Epithelial cell of esophagus (primary cell): Measurements from ENCODE around the gene LANCL3.

Experiments
- DNase-seq: peaks from one replicate; pipeline ENCODE4 v3.0.0; 2010; ENCODE audit warnings: low read depth
- H3K4me3 ChIP-seq: 2 replicates; pipeline ENCODE4 v1.5.1; 2011; ENCODE audit warnings: mild to moderate bottlenecking, low read length, control low read depth
- CTCF ChIP-seq: IDR thresholded peaks from 2 replicates; pipeline ENCODE4 v1.5.1; 2011; ENCODE audit warnings: low read depth, mild to moderate bottlenecking, low read length, control low read depth, inconsistent platforms; ENCODE audit not compliant: insufficient read depth; ENCODE audit errors: missing control alignments

LANCL3 gene

DNA sequence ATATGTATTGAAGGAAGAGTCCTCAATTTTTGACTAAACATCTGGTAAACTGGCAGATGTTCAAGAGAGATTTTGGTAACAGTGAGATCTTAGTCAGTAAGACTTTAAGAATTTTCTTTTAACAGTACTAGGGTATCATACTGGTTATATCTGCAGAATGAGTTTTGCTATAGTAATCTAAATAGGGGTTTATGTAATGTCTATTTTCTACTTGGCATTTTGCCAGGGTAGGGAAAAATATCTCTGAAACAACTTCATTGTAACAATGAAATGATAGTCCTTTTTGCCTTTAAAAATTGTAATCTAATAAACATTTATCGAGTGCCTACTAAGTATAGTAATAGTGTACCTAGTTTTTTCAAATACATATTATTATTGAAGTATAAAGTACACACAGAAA, 146.2 kb downstream of the LANCL3 start:
- TF ChIP-seq CTCF: no peak
- no peak overlapping the region for H3K4me3 ChIP-seq
- DNase-seq: no peak

DNA sequence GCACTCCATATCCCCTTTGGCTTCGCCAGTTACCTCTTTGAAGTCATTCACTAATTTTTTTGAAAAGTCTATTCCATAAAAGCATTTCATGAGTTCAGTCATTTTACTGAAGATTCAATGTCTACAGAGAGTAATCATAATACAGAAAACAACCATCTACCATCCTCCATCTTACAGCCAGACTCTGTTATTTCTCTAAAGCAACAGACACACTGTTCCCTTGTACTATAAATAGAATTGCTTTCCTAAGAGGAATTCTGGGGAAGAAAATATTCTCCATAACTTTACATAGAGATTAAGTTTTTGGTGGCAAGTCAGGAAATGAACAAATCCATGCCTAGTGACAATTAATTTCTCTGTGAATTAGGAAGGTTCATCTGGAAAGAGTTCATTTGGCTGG, 151.1 kb downstream of the LANCL3 start:
- no peak for DNase-seq
- no peak overlapping the region for H3K4me3 ChIP-seq
- TF ChIP-seq CTCF: no peak

GRCh38 chrX:37726346-37726745, 154.9 kb downstream of the LANCL3 start:
- no peak overlapping the region for H3K4me3 ChIP-seq
- no peak for TF ChIP-seq CTCF
- DNase-seq: no peak
